Heart right ventricle (tissue), 16 donors: ENCODE measurements around the gene TMEM44. TPM values are rescaled to one million over a fixed set of nuclear protein-coding genes. Genes with fewer than 3 reads are reported as not detected.

Source experiments
- ATAC-seq, 8 donors: fragments of 200-7000 bp; cut with Tn5 transposase; one replicate each; pipeline ENCODE4 v1.9.1; 2020; ENCODE audit warnings: mild to moderate bottlenecking in 8 of 8, moderate library complexity in 8 of 8, moderate number of reproducible peaks in 1 of 8
- DNase-seq, 2 donors: peaks; one replicate each; pipeline ENCODE4 v3.0.0-alpha.2; 2020
- H3K27ac ChIP-seq, 10 donors: fragments of 200-600 bp; sonication (generic) in 2 of 10; one replicate each; pipeline versions ENCODE4 v1.5.0 to v1.8.0; 2020 to 2022; ENCODE audit warnings: mild to moderate bottlenecking in 3 of 10
- H3K27me3 ChIP-seq, 7 donors: fragments of 200-600 bp; one replicate each; pipeline ENCODE4 v1.8.0; 2021 to 2022; ENCODE audit warnings: mild to moderate bottlenecking in 2 of 7
- H3K36me3 ChIP-seq, 9 donors: fragments of 200-600 bp; sonication (generic) in 1 of 9; one replicate each; pipeline versions ENCODE4 v1.5.0 to v1.8.0; 2020 to 2022; ENCODE audit warnings: mild to moderate bottlenecking in 2 of 9
- H3K4me1 ChIP-seq, 9 donors: fragments of 200-600 bp; sonication (generic) in 1 of 9; one replicate each; pipeline versions ENCODE4 v1.5.0 to v1.8.0; 2020 to 2022; ENCODE audit warnings: mild to moderate bottlenecking in 4 of 9
- H3K4me3 ChIP-seq, 10 donors: fragments of 200-600 bp; sonication (generic) in 2 of 10; one replicate each; pipeline versions ENCODE4 v1.5.0 to v1.8.0; 2020 to 2022; ENCODE audit warnings: mild to moderate bottlenecking in 7 of 10, moderate library complexity in 2 of 10
- H3K9me3 ChIP-seq, 11 donors: fragments of 200-600 bp in 10 of 11; sonication (generic) in 2 of 11; one replicate each; pipeline versions ENCODE4 v1.5.0 to v1.8.0; 2013 to 2022; ENCODE audit warnings: mild to moderate bottlenecking in 2 of 11, control low read depth in 1 of 11, moderate library complexity in 1 of 11
- CTCF ChIP-seq, 9 donors: fragments of 200-600 bp; sonication (generic) in 2 of 9; IDR thresholded peaks; one replicate each; pipeline versions ENCODE4 v1.5.0 to v1.8.0; 2021 to 2022; ENCODE audit warnings: antibody characterized with exemption in 9 of 9, mild to moderate bottlenecking in 5 of 9, moderate library complexity in 1 of 9
- WGBS, 2 donors: extraction: QIAGEN DNeasy Blood & Tissue Kit; methylation state at CpG; one replicate each; pipeline ENCODE4 v1.1.7; 2013; ENCODE audit warnings: inconsistent platforms in 1 of 2; 5-methylcytosine and 5-hydroxymethylcytosine counted together
- intact Hi-C, 10 donors: fragments of 100-400 bp; cut with DNase I; formaldehyde crosslinking; loops; one replicate each; pipeline versions ENCODE4 v1.11.1 to v1.14.2; 2022
- polyA plus RNA-seq, 2 donors: library from polyadenylated mRNA; stranded (reverse); fragments of 200-250 nt; gene quantifications; one replicate each; pipeline ENCODE4 v1.2.3, GENCODE V29; 2013
- total RNA-seq, 10 donors: library from RNA; stranded (reverse); fragmentation: NEBNext Ultra II Directional in 3 of 10; extraction: Animal tissue kit (Norgen Biotek cat#: 25700) in 3 of 10; gene quantifications; one replicate each; pipeline versions ENCODE4 v1.2.1 to v1.2.4, GENCODE V29; 2021 to 2023
- donor health status: Arrhythmogenic right ventricular cardiomyopathy.
- donor health status: ischemic (EF 13 %, LVEDD 7.1; RV severe dilation, severe dysfunction).
- donor health status: healthy with polysubstance abuse.
- donor health status: DM: no; HTN: yes; CAD: no.
- donor health status: DM: no; HTN: no; CAD: no.
- donor health status: ischemic (EF 25% LVEDD 6.9; RV normal size, moderate dysfunction).
- donor health status: ischemic (EF 25% LVEDD 5.7; RV mildly dilated, moderate dysfunction).
- donor health status: healthy.
- donor health status: DM: yes; HTN: yes; CAD: no.
- donor health status: Ischemic cardiomyopathy.
- donor health status: ischemic (EF 35%, LVEDD 5.7; RV mildly dilated, moderate dysfunction).
- donor health status: nonischemic (EF 11% LVEDD 7.7; RV severe dilation, severe dysfunction).
- donor health status: DM: yes; HTN: yes; CAD: no.
- donor health status: PGD.
- donor health status: ischemic (EF 29% LVEDD 5.4; RV normal size, mild dysfunction).
- donor health status: nonischemic (EF 23%, LVEDD 6.1; RV moderate dilation, normal function).

Gene TMEM44
- total and polyA plus RNA-seq, 12 donors: 3.1 to 21.9 (median 5.1) TPM

- Histone ChIP-seq H3K9me3 (no peaks in the 10 kb centered on the region), H3K4me1 (peaks cover 18 to 48% (median 35%) of the 10 kb centered on the region in 9 donors), H3K27me3 (no peaks in the 10 kb centered on the region), H3K36me3 (no peaks in the 10 kb centered on the region), H3K27ac (peak overlapping the region in 8 of 10 donors; percentile 70 to 93 (median 82)), H3K4me3 (no peak overlapping the region)
- WGBS, 2 donors: 88 to 89% methylated on average over 13 of the region's 13 CpGs
- intact Hi-C loops: loop anchor here in 7 of 10 donors (5.0 to 10.0 kb wide), 5 partner anchors 43 to 235 kb away; partner anchors contain the start of gene ATP13A3 (in 4 of the 7)
- ATAC-seq: no peak
- no peak for DNase-seq
- TF ChIP-seq CTCF (IDR thresholded peaks at IDR 0.05): no peak
These were observed 63.0 kb downstream of the TMEM44 start for GRCh38 chr3:194570235-194570634.

GRCh38 chr3:194569252-194569651, 64.0 kb downstream of the TMEM44 start:
- Histone ChIP-seq H3K4me3 (no peak overlapping the region), H3K4me1 (peaks cover 13 to 38% (median 31%) of the 10 kb centered on the region in 9 donors), H3K9me3 (no peaks in the 10 kb centered on the region), H3K27ac (no peak overlapping the region), H3K36me3 (no peaks in the 10 kb centered on the region), H3K27me3 (no peaks in the 10 kb centered on the region)
- ATAC-seq: no peak
- WGBS, 2 donors: 94 to 95% methylated on average over 12 of the region's 12 CpGs
- TF ChIP-seq CTCF (IDR thresholded peaks at IDR 0.05): no peak
- no peak for DNase-seq
- intact Hi-C loops: no loop called here

- TF ChIP-seq CTCF (IDR thresholded peaks at IDR 0.05): no peak
- intact Hi-C loops: no loop called here
These were observed 67.5 kb downstream of the TMEM44 start for GRCh38 chr3:194565597-194566190.

GRCh38 chr3:194562986-194563385, 70.2 kb downstream of the TMEM44 start:
- intact Hi-C loops: no loop called here
- no peak overlapping the region for H3K27ac ChIP-seq
- H3K4me1 ChIP-seq: peaks cover 0 to 10% (median 0%) of the 10 kb centered on the region in 9 donors
- DNase-seq (no peak), ATAC-seq (no peak)
- H3K27me3 ChIP-seq: no peaks in the 10 kb centered on the region
- WGBS, 2 donors: 74 to 78% methylated on average over 2 of the region's 2 CpGs
- no peak overlapping the region for H3K4me3 ChIP-seq
- H3K36me3 ChIP-seq: no peaks in the 10 kb centered on the region
- no peak for TF ChIP-seq CTCF (IDR thresholded peaks at IDR 0.05)
- no peaks in the 10 kb centered on the region for H3K9me3 ChIP-seq

More at GRCh38 chr3:194565597-194566190, 67.5 kb downstream of the TMEM44 start:
- 81 to 85% methylated on average over 9 of the region's 9 CpGs for WGBS, 2 donors
- no peak overlapping the region for H3K27ac ChIP-seq
- H3K4me3 ChIP-seq: no peak overlapping the region
- DNase-seq: no peak
- H3K4me1 ChIP-seq: peaks cover 0 to 12% (median 4%) of the 10 kb centered on the region in 9 donors
- H3K36me3 ChIP-seq: no peaks in the 10 kb centered on the region
- no peak for ATAC-seq
- H3K9me3 ChIP-seq: no peaks in the 10 kb centered on the region
- no peaks in the 10 kb centered on the region for H3K27me3 ChIP-seq
